Small intestine (tissue), 7 donors: ENCODE results near the gene NUP205. TPM values are rescaled to one million over a fixed set of nuclear protein-coding genes. Genes with fewer than 3 reads are reported as not detected.

Experiments used
- DNase-seq, 2 donors: peaks; one replicate each; pipeline versions ENCODE4 v3.0.0 to v3.0.0-alpha.2; 2013
- FAIRE-seq: peaks from 2 replicates; lab custom pipeline; 2012; peaks lifted over from hg19 to GRCh38; lab: Jason Lieb, UNC
- H3K27ac ChIP-seq, 3 donors: one replicate each; pipeline ENCODE4 v1.5.1; 2013; ENCODE audit warnings: low read length in 2 of 3, mild to moderate bottlenecking in 2 of 3, control low read depth in 1 of 3, inconsistent platforms in 1 of 3, low read depth in 1 of 3, moderate library complexity in 1 of 3
- H3K27me3 ChIP-seq, 3 donors: one replicate each; pipeline ENCODE4 v1.6.1; 2013; ENCODE audit warnings: low read length in 3 of 3, inconsistent platforms in 1 of 3; ENCODE audit not compliant: control insufficient read depth in 3 of 3, insufficient read depth in 3 of 3
- H3K36me3 ChIP-seq, 3 donors: one replicate each; pipeline ENCODE4 v1.6.1; 2013; ENCODE audit warnings: low read length in 3 of 3, inconsistent platforms in 1 of 3, low read depth in 1 of 3, mild to moderate bottlenecking in 1 of 3, moderate library complexity in 1 of 3; ENCODE audit not compliant: control insufficient read depth in 3 of 3, insufficient read depth in 2 of 3
- H3K4me1 ChIP-seq, 3 donors: one replicate each; pipeline ENCODE4 v1.6.1; 2013; ENCODE audit warnings: low read length in 2 of 3, inconsistent platforms in 1 of 3, low read depth in 1 of 3, mild to moderate bottlenecking in 1 of 3, moderate library complexity in 1 of 3; ENCODE audit not compliant: control insufficient read depth in 3 of 3, insufficient read depth in 2 of 3
- H3K4me3 ChIP-seq, 3 donors: one replicate each; pipeline ENCODE4 v1.5.1; 2013; ENCODE audit warnings: low read length in 3 of 3, control low read depth in 1 of 3, inconsistent platforms in 1 of 3, low read depth in 1 of 3, mild to moderate bottlenecking in 1 of 3, moderate library complexity in 1 of 3
- H3K9me3 ChIP-seq, 2 donors: one replicate each; pipeline ENCODE4 v1.6.1; 2013; ENCODE audit warnings: low read depth in 1 of 2, low read length in 1 of 2; ENCODE audit not compliant: control insufficient read depth in 2 of 2, insufficient read depth in 1 of 2
- WGBS, 3 donors: extraction: QIAGEN DNeasy Blood & Tissue Kit; methylation state at CpG; one replicate each; pipeline ENCODE4 v1.1.7; 2013; 5-methylcytosine and 5-hydroxymethylcytosine counted together
- polyA plus RNA-seq, 4 donors: library from polyadenylated mRNA; stranded (reverse) in 3 of 4; unstranded in 1 of 4; fragments of 200-250 nt in 3 of 4; fragments of 120-200 nt in 1 of 4; gene quantifications; one replicate each; pipeline versions ENCODE4 v1.2.1 to v1.2.3, GENCODE V29; 2013
- donor health status: healthy with polysubstance abuse.
- donor health status: control.
- donor health status: control.
- donor health status: Bipolar disorder and iron deficiency.
- donor health status: healthy.

NUP205 gene
- polyA plus RNA-seq, 4 donors, result 17.6 to 37.9 (median 25.6) TPM

DNA sequence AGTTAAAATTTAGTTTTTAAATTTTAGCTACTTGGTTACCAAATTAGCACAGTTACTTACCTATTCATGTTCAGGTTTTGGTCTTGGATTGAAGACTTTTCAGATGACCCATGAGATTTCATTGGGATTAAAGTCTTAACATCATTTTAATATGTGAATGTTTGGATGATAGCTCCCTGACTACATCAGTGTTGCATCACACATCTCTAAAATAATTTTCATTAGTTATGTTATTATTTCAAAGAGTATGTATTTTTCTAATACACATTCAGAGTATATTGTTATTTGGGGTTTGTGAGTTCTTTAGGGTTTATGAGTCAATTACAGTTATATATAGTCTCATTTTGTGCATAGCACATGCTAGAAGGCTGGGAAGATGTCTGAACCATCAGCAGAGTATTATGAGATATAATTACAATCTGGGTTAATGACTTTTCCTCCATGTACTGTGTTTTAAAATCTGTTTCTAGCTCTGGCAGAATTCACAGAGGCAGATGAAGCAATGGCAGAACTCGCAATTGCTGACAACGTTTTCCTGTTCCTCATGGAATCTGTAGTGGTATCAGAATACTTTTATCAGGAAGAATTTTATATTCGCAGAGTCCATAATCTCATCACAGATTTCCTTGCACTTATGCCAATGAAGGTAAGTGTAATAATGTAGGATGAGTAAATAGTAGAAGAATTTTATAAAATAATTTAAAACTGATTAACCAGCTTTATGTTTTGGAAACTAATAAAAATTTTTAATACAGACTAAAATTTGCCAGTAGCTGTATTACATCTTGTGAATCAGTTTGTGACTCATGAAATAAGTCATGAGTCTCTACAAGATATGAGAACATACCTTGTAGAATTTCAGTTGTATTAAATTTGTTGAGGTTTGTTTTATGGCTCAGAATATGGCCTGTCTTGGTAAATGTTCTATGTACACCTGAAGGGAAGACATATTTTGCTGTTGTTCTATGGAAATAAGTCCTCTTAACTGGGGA is 26.9 kb downstream of the NUP205 start:
- no peak for DNase-seq
- Histone ChIP-seq H3K4me3 (no peak overlapping the region), H3K27me3 (no peaks in the 10 kb centered on the region), H3K9me3 (no peaks in the 10 kb centered on the region), H3K27ac (no peak overlapping the region), H3K36me3 (peaks cover 9 to 53% (median 14%) of the 10 kb centered on the region in 3 donors), H3K4me1 (no peaks in the 10 kb centered on the region)
- 94 to 96% (median 95%) methylated on average over 3 of the region's 3 CpGs for WGBS, 3 donors
- FAIRE-seq, result no peak

- Histone ChIP-seq H3K27me3 (no peaks in the 10 kb centered on the region), H3K36me3 (peaks cover 2 to 14% (median 14%) of the 10 kb centered on the region in 3 donors), H3K4me3 (no peak overlapping the region), H3K4me1 (no peaks in the 10 kb centered on the region), H3K27ac (no peak overlapping the region), H3K9me3 (no peaks in the 10 kb centered on the region)
- 85 to 90% (median 88%) methylated on average over 2 of the region's 2 CpGs for WGBS, 3 donors
- no peak for FAIRE-seq
- DNase-seq, result no peak
These were observed 39.6 kb downstream of the NUP205 start for GRCh38 chr7:135597181-135597925.

GRCh38 chr7:135597926-135598305 is 40.2 kb downstream of the NUP205 start:
- DNase-seq, result no peak
- H3K9me3 ChIP-seq, result no peaks in the 10 kb centered on the region
- WGBS, 3 donors, result 82 to 95% (median 94%) methylated on average over 6 of the region's 6 CpGs
- peaks cover 2 to 15% (median 9%) of the 10 kb centered on the region in 3 donors for H3K36me3 ChIP-seq
- no peaks in the 10 kb centered on the region for H3K4me1 ChIP-seq
- no peak overlapping the region for H3K4me3 ChIP-seq
- H3K27me3 ChIP-seq, result no peaks in the 10 kb centered on the region
- FAIRE-seq, result no peak
- no peak overlapping the region for H3K27ac ChIP-seq

- H3K4me3 ChIP-seq, result no peak overlapping the region
- H3K27me3 ChIP-seq, result no peaks in the 10 kb centered on the region
- no peak for FAIRE-seq
- no peaks in the 10 kb centered on the region for H3K9me3 ChIP-seq
- peaks cover 6 to 18% (median 16%) of the 10 kb centered on the region in 3 donors for H3K36me3 ChIP-seq
- DNase-seq, result no peak
- no peaks in the 10 kb centered on the region for H3K4me1 ChIP-seq
- H3K27ac ChIP-seq, result no peak overlapping the region
These were observed 41.8 kb downstream of the NUP205 start for GRCh38 chr7:135599471-135599870.

- H3K9me3 ChIP-seq, result no peaks in the 10 kb centered on the region
- 75 to 97% (median 94%) methylated on average over 2 of the region's 2 CpGs for WGBS, 3 donors
- no peaks in the 10 kb centered on the region for H3K27me3 ChIP-seq
- H3K4me3 ChIP-seq, result no peak overlapping the region
- FAIRE-seq (no peak), DNase-seq (no peak)
- no peak overlapping the region for H3K27ac ChIP-seq
- H3K36me3 ChIP-seq, result peaks cover 9 to 18% (median 17%) of the 10 kb centered on the region in 3 donors
- no peaks in the 10 kb centered on the region for H3K4me1 ChIP-seq
These were observed 42.5 kb downstream of the NUP205 start for GRCh38 chr7:135600226-135600625.

DNA sequence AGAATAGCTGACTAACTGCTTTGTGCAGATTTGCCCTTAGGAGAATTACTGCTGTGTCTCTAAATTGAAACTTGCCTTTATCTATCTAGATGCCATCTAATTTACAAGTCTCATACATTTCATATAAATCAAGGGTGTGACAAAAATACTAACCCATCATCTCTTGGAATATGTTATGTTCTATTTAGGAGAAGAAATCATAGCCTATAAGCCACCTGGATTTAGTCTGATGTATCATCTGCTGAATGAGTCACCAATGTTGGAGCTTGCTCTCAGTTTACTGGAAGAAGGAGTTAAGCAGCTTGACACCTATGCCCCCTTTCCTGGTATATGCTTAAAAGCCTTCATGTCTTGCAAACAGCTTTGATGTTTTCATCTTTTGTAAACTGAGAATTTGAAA is 43.5 kb downstream of the NUP205 start:
- Histone ChIP-seq H3K36me3 (peaks cover 9 to 19% (median 16%) of the 10 kb centered on the region in 3 donors), H3K9me3 (no peaks in the 10 kb centered on the region), H3K27me3 (no peaks in the 10 kb centered on the region), H3K27ac (no peak overlapping the region), H3K4me3 (no peak overlapping the region), H3K4me1 (no peaks in the 10 kb centered on the region)
- FAIRE-seq (no peak), DNase-seq (no peak)

GRCh38 chr7:135602304-135602703 is 44.6 kb downstream of the NUP205 start:
- no peak for DNase-seq
- H3K27me3 ChIP-seq, result no peaks in the 10 kb centered on the region
- peaks cover 12 to 22% (median 17%) of the 10 kb centered on the region in 3 donors for H3K36me3 ChIP-seq
- no peak overlapping the region for H3K27ac ChIP-seq
- WGBS, 3 donors, result 93 to 94% (median 93%) methylated on average over 1 of the region's 1 CpG
- no peaks in the 10 kb centered on the region for H3K9me3 ChIP-seq
- no peak for FAIRE-seq
- H3K4me1 ChIP-seq, result no peaks in the 10 kb centered on the region
- no peak overlapping the region for H3K4me3 ChIP-seq

- DNase-seq (no peak), FAIRE-seq (no peak)
- Histone ChIP-seq H3K4me1 (no peaks in the 10 kb centered on the region), H3K4me3 (no peak overlapping the region), H3K9me3 (no peaks in the 10 kb centered on the region), H3K36me3 (peaks cover 7 to 23% (median 13%) of the 10 kb centered on the region in 3 donors), H3K27ac (no peak overlapping the region), H3K27me3 (no peaks in the 10 kb centered on the region)
- 96 to 98% (median 98%) methylated on average over 1 of the region's 1 CpG for WGBS, 3 donors
These were observed 58.4 kb downstream of the NUP205 start for GRCh38 chr7:135616136-135616535.
